Right hindlimb (tissue), 1 donor: ENCODE results near the gene ATP5F1B.
A peak's percentile ranks its signal among the peaks of the same experiment; 100 is the strongest.

ENCODE experiments used
- DNase-seq: peaks from one replicate; pipeline ENCODE4 v3.0.0-alpha.2; 2018

The ATP5F1B gene

DNA sequence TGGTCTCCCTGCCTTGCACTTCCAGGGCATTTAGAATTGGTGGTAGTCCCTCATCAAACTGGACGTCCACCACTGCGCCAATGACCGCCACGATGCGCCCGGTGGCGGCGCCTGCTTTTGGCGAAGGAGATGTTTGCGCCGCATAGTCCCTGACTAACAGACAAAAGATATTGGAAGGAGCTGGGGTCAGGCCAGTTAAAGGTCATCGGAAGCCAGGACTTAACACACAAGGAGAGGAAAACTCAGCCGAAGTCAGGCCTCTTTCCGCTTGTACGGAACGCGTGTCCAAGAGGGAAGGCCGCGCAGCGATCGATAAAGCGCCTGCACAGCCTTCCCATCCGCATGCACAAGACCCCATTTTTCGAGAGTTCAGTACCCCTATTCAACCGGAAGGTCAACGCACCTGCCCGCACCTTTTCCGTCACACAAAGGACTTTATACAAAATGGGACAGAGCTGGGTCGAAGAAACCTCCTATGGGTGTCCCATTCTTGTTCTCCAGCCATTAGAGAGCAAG, 525 bp downstream of the ATP5F1B start:
- DNase-seq: no peak

DNA sequence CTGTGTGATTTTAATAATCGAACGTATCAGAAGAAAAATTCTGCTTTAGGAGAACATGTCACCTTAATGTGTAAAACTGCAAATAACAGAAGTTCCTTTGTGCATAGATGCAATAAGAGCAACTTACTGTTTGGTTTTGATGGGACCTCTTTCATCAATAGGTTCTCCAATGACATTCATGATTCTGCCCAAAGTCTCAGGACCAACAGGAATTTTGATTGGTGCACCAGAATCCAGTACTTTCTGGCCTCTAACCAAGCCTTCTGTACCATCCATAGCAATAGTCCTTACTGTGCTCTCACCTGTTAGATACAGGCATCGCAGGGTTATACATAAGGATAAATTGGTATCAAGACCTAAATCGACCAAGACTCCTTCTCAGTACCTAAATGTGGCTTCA, 1.1 kb downstream of the ATP5F1B start:
- DNase-seq: no peak

DNA sequence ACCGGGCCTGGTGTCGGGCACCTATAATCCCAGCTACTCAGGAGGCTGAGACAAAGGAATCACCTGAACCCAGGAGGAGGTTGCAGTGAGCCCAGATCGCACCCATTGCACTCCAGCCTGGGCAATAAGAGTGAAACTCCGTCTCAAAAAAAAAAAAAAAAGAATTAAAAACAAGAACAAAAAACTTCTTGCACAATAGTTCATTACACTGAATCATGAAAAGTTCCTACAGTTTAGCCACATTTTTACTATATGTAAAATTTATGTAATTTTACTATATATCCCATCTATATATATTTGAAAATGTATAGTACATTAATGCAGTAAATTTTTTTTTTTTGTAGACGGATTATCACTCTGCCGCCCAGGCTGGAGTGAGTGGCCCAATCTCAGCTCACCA, 4.6 kb downstream of the ATP5F1B start:
- DNase-seq: no peak

DNA sequence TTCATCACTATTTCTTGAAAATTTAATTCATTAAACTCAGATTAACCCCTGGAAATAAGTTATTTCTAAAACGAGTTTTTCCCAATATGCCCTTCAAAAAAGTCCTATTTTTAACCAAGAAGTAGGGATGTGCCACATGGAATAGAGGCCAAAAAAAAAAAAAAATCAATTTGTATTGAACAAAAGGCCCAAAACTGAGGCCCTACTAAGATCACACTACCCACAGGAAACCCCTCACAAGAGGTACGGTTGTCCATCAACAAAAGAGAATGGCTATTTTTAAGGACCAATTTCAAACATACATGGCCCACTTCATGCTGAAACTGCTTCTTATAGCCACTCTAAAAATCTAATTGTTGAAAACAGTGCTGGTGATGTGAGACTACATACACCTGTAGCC, 8.2 kb downstream of the ATP5F1B start:
- DNase-seq: no peak

DNA sequence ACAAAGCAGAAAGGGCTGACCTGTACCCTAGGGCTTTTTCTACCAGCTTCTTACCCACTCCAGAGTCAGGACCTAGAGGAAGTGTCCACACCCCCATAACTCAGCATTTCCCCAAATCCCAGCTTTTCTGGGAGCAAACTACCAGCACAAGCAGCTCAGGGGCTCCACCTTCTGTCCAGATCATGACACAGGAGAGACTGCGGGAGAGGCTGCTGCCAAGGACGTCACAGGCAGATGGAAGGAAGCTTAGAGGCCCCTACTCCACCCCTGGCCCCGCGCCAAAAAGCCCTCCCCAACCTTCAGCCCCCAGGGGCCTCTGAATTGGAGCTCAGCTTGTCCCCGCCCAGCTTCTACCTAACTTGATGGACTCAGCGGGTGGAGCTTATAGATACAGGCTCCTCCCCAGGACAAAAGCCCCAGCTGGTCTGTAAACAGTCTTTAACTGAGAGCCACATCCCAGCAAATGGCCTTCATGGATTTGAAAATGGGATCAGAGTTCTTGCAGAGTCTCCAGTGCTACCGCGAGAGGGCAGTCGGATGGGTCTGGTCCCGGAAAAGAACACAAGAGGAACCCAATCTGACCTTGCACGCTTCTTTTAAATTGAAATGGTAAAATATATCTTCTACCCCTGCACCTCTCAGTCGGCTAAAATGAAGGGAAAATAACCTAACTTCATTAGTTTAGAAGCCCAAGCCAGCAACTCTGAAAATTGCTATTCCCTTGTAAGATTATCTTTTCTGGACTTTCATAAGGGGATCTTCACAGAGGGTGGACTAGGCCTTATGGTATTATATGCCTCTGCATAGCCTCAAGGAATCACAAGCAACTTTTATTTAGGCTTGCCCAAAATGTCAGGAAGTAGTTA, 8.9 kb downstream of the ATP5F1B start:
- peak; percentile 100 for DNase-seq

DNA sequence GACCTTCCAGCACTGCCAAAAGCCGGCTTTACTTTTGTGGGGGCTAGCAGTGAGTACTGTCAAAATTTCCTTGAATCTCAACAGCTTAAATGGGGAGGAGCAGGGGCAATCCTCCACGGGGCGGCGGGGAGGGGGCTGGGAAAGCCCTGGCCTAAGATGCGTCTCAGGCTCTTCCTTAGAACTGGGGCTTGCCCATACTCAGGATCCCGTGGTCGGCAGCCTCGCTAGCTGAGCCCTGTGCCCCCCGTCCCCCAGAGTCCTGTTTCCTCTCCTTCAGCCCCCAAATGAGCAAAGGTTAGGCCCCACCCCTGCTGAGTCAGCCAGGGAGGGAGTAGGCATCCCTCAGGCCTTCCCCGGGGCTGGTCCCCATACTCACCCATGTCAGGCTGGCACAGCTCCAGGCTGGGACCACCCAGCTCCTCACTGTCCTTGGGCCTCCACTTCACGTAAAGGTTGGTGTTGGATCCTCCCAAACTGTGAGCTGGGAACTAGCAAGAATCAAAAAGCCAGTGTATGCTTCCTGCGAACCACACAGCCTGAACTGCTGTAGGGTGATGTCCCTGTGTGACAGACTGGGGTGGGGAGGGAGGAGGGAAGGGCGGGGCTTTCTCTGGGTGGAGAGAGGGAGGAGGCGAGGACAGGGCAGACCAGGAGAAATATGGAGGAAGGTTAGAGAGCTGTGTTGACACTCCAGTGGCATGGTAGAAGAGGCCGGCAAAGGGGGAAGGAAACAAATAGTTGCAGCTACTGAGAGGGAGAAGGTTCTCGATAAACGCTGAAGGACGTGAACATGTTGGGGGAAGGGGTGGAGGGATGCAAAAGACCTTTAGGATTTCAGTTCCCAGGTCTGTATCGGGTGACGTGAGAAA, 9.7 kb downstream of the ATP5F1B start:
- DNase-seq: peak; percentile 94

DNA sequence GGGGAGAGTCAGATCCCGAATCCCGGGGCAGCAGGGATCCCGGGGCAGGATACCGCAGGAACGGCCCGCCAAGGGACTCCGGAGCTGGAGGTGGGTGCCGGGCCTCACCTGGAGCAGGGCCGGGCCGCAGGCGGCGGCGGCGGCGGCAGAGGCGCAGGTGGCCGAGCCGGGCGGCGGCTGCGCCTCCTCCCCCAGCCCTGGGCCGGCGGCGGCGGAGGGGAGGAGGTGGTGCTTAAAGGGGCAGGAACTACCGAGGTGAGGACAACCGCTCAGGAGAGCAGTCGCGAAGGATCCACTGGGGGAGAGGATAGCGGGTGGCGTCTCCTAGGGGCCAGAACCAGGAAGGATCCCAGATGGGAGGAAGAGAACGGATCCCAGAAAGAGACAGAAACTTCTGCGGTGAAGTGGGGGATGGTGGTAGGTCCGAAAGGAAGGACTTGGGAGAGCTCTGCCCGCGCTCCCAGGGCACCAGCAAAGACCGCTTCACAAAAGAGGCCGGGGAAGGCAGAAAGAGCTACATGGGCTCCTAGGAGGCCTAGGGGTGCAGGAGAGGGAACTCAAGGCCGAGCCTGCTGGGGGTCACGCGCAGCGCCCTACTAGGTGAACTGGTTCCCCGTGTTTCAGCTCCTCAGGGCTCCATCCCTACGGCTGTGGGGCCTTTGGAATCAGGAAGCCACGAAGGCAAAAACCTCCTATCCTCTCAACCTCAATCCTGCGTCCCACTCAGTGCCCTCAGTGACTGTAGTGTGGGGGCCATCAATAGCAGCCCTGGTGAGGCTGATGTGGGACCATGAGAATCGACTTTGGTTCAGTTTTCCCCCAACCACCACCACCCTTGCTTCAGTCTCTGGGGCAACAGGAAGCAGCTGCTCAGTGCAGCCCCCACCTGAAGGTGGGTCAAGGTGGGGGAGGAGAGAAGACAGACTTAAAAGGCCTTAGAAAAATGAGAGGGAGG, 10.7 kb downstream of the ATP5F1B start:
- peak; percentile 74 for DNase-seq

DNA sequence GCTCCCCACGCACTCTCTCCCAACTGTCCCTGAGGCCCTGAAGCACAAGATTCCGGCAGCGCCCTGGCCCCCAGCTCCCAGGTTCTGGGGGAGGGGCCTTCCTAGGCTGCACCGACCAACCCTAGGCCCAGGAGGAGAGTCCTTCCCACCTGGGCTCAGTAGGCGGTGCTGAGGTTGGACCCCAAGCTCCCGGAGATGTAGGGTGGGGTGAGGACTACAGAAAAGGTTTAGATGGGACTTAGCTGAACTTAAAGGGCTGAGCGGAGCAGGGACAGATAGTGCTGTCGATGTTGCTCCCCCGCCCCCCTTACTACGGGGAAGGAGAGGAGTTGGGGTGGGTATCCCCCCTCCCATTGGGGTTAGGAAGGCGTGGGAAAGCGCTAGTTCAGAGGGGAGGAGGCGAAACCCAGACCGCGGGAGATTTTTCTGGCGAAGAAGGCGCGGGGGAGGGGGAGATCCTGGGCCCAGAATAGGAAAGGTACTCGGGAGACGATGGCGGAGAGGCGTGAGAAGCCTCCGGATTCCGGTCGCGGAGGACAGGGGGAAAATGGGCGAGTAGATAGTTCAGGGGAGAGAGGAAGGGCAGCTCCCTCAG, 11.4 kb downstream of the ATP5F1B start:
- DNase-seq: peak; percentile 47

DNA sequence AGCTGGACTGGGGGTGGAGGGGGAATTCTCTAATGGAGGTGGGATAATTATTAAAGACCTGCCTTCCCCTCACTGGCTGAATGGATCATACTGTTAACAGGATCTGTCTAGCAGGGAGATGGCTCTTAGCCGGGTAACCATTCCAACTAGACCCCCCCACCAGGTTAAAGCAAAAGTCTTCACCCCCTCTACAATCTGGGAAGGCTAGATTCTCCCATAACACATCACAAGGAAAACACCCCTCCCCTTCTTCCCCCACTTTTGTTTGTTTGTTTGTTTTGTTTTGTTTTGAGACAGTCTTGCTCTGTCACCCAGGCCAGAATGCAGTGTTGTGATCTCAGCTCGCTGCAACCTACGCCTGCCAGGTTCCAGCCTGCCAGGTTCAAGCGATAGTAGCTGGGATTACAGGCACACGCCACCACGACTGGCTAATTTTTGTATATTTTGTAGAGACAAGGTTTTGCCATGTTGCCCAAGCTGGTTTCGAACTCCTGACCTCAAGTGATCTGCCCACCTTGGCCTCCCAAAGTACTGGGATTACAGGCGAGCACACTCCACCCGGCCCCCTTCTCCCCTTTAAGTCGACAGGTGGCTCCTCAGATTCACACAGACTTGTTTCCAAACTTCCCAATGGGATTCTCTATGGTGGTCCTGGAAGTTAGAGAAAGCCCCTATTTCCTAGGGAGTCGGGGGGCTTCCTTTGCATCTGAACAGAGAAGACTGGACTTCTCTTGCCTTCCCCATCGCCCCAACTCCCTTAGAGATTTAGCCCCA, 12.1 kb downstream of the ATP5F1B start:
- no peak for DNase-seq

DNA sequence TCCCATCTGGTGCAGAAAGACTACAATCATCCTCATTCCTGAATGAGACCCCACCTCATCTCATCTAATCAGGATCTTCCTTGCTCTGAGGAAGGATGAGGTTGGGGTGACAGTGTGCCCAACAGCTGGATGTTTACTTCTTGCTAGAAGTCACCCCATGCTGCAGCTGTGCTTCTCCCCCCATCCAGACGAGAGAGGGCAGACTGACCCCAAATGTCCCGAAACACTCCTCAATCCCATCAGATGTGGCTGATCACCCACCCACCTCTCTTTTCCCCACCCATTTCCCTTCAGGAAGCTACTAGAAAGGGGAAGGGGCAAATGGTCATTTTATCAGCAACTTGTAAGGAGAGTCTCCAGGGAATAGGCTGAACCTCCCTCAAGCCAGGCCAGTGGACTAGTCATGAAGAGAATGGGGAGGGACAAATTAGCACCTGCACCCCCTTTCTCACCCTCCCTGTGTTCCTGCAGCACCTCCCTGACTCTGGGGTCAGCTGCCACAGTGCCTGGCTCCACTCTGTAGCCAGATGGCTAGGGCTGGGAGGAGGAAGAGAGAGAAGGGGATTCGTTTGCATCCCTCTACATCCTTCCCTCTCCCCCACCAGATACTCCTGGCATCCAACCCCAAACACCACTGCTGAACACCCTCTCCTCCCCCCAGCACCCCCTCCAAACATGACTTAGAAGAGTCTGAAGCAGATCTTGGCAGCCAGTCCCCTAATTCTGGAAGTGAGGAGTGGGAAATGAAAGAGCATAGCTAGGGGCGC, 12.9 kb downstream of the ATP5F1B start:
- no peak for DNase-seq

DNA sequence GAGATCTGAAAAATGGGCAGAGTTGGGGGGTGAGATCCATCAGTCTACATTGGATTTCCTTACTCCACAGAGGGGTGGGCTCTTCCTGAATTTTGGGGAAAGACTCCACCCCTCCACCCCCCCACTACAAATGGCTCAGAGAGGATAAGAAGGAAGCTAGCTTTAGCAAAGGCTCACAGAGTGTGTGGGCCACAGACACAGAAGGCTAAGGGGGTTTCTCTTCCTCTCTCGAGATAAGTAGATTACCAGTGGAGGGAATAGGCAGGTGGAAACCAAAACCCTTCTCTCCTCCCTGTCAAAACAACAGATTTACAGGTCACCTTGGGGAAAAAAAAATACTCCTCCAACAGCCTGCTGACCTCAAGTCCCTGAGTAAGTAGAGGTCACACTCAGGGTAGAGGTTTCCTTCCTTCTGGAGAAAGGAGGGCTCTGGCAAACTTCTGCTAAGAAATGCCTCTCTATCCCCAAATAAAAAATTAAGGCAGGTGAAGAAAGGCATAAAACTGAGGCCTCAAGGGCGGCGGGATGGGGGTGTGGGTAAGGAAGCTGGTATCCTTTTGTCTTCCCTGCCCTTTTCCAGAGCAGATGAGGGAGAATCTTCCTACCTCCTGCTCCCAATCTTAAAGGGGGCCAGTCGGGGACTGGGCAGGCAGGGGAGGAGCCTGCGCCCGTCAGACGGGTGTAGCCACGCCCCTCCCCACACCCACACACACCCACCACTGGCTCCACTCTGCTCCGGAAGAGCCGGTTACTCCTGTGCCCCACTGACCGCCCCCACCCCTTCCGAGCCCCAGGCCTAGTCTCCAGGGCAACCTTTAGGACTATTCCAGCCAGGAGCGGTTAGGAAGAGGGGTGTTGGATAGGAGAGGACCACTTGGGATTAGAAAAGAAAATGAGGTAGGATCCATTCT, 13.7 kb downstream of the ATP5F1B start:
- peak; percentile 57 for DNase-seq

DNA sequence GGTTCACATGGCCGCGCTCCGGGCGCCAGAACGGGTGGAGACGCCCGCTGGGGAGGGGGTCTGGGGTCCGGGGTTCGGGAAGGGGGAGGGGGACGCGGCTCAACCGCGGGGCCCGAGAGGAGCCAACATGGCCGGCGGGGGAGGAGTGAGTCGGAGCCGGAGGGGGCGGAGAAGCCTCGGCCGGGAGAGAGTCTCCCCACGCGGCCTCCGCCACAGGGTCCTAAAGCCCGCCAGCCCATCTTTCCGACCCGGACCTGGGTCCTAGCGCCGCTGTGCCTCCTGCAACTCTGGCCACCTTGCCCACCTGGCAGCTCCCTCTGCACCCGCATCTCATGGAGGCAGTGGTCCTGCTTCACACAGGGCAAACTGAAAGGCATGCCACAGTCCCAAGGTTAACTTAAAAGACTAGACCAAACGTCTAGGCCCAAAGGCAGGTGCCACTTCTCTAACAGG, 15.6 kb downstream of the ATP5F1B start, which contains the start of gene BAZ2A:
Gene BAZ2A, minus strand, starts transcription at position 147 of the 453 bp plus-strand sequence. CDS start 12,796 bp downstream, outside the sequence.
- DNase-seq: peak; percentile 93

DNA sequence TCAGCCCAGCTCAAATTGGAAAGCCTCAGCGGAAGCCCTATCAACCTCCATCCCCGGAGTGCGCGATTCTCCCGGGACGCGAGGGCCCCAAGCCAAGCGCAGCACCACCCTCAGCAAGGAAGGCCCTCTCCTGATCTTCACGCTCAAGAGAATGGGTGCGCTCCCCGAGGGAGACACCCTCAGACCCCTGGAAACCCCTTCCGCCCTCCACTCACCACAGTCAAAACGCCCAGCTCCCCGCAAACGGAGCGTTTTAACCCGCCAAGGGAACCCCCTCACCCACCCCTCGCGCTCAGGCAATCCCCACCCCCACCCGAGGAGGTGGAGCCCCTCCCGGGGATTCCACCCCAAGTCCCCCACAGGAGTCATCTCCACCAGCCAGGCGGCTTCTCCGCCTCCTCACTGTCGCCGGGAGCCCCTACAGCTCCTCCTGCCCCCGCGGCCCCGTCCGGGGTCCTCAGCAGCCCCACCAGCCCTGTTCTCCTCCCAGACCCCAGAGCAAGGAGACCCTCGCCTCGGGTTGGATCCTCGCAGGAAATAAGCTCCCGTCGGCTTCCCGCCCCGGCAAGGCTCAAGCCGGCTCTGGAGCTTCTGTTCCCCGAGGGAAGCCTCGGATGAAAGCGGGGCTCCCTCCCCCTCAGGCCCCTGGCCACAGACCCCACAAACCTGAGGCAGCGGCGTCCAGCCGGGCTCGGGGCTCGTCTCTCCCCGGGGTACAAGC, 16.2 kb downstream of the ATP5F1B start:
- DNase-seq: peak; percentile 41

DNA sequence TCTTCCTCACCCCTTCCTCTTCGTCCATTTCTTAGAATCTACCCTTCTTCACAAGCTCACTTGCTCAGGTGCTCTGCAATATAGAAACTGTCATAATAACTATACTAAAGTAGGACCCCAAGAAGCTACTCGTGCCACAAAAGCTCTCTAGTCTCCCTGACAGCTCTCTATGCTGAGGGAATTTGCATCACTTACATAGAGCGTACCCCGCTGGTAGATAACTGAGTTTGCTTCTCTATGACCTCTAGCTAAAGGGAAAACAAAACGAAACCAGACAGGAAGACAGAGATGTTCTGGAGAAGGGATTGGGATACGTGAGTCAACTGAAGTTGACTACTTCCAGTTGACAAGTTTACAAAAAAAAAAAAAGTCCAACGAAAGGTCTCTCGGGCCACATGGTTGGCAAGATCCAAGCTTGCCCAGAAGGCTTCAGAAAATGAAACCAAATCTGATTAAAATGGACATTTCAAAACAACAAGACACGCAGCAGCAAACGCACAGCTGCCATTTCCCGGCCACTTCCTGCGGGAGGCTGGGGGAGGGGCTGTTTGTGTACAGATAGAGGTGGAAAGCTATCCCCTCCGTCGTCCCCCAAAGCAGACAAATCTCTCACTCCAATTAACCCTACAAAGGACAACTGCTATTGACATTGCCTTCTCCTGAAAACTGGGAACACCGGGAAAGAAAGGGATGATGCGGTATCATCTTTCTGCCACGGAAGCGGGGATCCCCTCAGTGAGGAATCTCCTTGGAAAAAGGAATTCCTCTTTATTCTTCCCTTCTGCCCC, 16.9 kb downstream of the ATP5F1B start:
- DNase-seq: peak; percentile 78

DNA sequence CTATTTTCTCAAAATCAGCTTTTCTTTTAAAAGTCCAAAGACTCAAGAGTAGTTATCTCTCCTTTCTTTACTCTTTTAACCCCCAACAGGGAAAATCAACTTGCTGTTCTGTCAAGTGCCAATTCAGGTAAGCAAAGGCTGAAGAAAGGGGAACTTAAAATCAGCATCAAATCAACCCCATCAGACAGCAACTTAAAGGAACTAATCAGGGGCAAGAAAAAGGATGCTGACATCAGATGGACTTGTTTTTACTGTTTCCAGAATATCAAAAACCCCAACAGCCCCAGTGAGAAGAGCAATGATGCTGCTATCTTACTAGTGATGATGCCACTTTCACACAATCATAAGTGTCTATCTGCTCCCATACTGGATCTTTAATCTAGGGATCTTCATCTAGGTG, 19.1 kb downstream of the ATP5F1B start:
- no peak for DNase-seq

DNA sequence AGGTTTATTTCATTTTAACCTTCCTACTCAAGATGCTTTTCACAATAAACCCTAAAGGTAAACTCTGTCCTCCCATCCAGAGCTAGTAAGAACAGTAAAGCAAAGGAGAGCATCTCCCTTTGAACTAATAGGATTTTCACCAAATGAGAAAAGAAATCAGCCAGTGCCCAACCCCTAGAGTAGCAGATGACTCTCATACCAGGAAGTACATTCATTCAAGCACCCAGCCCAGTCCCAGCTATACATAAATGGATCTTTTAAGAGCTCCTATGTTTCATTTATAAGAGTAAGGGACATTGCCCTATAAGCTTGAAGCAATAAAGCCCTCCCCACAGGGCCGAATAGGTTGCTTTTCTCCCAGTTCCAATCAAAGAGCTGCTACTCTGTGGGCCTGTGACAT, 23.2 kb downstream of the ATP5F1B start:
- DNase-seq: no peak

DNA sequence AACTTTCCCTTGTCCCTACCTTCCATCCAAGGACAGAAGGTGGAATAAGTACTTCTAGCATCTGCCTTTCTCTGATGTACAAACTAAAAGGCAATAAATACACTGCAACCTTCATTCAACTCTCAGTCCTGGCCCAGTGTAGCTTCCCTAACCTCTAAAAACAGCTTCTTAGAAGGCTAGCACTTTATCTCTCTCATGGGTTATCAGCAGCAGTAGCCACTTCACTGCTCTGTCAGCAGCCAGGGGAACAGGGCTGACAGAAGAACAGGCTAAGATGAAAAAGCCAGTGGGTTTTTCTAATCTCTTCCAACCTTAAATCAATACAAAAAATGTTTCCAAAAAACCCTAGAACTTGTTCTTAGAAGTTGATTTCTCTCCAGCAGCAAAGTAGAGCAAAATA, 28.9 kb downstream of the ATP5F1B start:
- DNase-seq: no peak

DNA sequence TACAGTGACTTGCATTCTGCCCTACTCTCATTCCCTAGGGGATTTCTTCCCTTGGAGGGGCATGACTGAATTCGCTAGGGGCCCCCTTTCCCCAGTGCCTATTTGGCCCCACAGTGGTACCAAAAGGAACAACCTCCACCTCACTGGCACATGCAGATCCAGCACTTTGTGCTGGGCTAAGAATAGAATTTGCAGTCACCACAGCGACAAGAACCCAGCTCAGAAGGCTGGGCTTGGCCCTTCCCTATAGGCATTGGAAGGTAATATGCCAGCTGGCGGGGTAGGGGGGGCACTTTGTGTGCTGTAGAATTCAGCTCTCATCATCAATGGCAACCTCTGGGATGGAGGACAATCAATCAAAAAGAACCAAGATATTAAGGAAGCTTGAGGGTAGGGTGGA, 29.5 kb downstream of the ATP5F1B start:
- no peak for DNase-seq
